ENCODE measurements around the gene ARHGDIA. TPM values are rescaled to one million over a fixed set of nuclear protein-coding genes. Genes with fewer than 3 reads are reported as not detected.
"Not testable (repeated sequence)": the region's sequence is repeated elsewhere in the genome, so short reads cannot be mapped to it uniquely, and the experiment has no call there.

Gene ARHGDIA
- 135 and 168 TPM in 2 replicates for total RNA-seq

DNA sequence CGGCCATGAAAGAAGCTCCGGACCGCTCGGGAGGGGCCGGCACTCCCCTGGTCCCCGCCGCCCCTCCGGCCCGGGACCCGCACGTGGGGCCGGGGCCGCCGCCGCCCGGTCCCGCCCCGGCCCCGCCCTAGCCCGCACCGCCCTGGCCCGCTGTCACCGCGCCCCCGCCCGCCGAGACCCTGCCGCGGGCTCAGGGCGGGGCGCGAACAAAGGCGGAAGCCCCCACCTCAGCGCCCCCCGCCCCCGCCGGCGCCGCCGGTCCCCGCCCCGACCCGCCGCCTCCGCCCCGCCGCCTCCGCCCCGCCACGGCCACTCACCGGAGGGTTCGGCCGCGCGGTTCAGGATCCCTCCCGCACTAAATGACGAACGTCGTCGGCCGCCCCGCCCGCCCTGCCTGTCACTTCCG, at the start of gene ARHGDIA:
Gene ARHGDIA, minus strand, starts transcription at position 357 of the 406 bp plus-strand sequence. CDS start 1,407 bp downstream, outside the sequence.
- no peak for DNase-seq (ENCODE audit: low read depth, low spot score)

DNA sequence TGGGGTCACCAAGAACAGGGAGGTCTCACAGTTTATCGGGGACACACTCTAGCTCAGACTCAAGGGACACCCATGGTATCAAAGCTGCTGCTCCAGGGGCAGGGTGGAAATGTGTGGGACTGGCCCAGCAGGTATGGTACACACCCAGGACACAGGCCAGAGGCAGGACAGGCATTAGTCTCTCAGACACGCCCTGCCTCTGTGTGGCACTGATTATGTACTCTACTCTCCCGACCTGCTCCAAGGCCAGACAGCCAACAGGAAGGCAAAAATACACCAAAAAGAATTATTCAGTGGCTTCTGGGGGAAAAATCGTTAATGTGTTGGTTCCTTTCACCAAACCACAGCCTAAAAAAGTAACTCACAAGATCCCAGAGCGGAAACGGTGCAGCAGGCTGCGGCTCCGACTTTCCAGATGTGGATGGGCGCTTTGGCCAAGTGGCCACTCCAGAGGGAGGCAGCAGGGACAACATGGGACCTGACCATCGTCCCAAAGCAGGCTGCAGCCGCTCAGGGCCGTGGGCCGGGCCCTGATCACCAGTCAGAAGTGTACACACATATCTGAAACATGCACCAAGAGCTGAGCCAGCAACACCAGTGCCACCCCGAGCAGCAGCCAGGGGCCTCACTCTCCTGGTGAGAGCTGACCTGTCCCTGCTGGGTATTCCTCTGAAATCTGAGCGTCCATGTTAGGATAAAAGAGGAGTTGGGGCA, 47.9 kb upstream of the ARHGDIA start:
- no peak for DNase-seq (ENCODE audit: low read depth, low spot score)

DNA sequence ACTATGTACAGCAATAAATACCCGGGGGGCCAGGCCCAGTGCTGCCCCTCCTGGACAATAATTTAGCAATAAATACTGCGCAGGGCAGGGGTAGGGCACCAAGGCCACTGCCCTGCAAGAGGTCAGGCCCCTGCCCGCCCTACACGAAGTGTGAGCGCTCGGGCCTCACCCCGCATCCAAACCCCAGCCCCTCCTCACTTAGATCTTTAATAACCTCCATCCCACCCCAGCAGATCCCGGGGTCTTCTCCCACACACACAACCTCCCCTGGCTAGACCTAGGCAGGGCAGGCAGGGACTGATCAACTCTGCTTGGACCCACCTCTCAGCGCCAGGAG, 47.2 kb upstream of the ARHGDIA start:
- DNase-seq (ENCODE audit: low read depth, low spot score): not testable (repeated sequence)

DNA sequence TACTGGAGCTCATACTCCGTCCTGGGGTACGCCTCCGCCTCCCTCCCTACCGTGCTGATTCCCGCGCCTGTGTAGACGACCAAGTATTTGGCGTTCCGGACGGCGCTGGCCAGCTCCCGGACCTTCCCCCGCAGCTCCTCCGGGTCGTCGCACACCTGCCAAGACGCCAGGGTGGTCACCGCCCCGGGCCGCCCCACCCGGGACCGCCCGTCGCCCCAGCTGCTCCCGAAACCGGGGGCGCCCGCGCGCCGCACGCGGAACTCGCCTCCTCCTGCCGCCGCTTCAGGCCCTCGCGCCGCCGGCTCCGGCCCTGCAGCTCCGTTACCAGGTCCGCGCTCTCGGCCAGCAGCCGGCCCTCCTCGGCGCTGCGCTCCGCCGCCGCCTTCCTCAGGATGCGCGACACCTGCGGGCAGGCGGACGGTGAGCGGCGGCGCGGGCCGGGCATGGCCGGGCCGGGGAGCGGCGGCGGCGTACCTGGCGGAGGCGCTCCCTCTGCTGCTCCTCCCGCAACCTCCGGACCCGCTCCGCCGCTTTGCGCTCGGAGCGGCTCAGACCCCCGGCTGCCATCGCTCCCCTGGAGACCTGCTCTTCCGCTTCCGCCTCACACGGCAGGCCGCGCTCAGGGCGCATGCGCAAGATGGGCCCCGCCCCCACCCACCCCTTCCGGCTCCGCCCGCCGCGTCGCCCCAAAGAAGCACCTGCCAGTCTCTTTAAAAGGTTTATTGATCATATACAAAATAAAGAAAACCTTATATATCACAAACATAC, 46.6 kb upstream of the ARHGDIA start, which contains the start of gene SIRT7:
Gene SIRT7, minus strand, starts transcription at position 612 of the 768 bp plus-strand sequence. Its CDS starts 45 bp downstream, at position 567.
- no peak for DNase-seq (ENCODE audit: low read depth, low spot score)

DNA sequence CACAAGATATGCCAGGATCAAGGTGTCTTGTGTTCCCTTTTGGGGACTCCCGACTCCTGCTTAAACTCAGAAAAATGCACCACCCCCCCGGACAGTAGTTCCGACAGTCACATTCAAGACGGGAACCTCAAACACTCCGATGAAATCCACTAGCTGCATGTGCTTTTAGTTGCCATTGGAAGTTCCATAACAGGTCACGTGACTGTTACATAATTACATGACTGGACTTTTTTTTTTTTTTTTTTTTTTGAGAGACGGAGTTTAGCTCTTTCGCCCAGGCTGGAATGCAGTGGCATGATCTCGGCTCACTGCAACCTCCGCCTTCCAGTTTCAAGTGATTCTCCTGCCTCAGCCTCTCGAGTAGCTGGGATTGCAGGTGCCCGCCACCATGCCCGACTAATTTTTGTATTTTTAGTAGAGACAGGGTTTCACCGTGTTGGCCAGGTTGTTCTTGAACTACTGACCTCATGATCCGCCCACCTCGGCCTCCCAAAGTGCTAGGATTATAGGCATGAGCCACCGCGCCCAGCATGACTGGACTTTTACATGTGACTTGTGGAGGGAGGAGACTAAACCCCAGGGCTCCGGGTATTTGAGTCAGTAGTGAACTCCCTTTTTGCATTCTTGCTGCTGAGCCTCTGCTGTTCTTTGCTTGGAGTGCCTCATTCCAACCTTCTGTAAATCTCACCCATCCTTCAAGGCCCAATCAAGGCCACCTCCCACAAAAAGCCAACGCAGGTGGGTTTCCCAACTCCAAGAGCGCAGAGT, 45.3 kb upstream of the ARHGDIA start:
- DNase-seq (ENCODE audit: low read depth, low spot score): no peak

DNA sequence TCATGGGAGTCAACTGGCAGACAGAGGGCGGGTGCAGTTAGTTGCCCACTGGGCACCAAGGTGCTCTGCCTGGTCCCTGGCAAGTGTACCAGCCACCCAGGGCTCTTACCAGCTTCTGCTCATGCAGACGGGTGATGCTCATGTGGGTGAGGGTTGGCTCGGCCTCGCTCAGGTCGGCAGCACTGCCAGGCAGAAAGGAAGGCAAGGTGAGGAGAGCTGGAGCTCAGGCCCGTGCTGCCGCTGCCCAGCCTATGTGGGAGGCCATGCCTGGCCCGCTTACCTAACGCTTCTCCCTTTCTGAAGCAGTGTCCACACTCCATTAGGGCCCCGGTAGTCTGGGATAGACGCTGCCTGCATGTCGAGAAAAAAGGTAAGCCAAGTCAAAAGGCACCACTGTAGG, 44.2 kb upstream of the ARHGDIA start:
- DNase-seq (ENCODE audit: low read depth, low spot score): no peak

DNA sequence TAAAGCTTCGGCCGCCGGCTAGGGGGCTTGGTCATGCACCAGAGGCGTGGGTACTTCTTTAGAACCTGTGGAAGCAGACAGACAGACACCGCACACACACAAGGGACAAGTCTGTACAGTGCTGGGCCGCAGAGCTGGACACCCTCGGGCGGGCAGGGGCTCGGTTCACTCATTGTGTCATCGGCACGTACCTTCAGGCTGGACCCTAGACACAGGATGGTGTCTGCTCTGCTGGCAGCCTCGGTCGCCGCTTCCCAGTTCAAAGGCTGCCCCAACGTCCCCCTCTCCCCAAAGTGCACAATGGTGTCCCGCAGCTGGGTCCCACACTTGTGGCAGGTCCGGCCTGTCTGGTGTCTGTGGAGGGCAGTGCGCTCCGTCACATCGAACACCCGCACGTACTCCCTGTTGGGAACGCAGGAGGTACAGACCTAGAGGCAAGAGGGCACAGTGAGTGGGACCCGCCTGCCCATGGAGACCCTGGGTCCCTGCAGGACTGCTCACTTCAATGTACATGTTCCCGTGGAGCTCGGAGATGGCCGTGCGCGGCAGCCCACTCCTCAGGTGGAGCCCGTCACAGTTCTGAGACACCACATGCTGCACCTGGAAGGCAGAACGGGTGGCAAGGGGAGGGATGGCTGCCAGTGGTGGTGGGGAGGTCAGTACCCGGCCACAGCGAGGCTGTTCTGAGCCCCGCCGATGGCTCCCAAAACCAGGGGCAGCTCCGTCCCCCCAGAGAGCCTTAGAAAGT, 43.1 kb upstream of the ARHGDIA start:
- no peak for DNase-seq (ENCODE audit: low read depth, low spot score)

DNA sequence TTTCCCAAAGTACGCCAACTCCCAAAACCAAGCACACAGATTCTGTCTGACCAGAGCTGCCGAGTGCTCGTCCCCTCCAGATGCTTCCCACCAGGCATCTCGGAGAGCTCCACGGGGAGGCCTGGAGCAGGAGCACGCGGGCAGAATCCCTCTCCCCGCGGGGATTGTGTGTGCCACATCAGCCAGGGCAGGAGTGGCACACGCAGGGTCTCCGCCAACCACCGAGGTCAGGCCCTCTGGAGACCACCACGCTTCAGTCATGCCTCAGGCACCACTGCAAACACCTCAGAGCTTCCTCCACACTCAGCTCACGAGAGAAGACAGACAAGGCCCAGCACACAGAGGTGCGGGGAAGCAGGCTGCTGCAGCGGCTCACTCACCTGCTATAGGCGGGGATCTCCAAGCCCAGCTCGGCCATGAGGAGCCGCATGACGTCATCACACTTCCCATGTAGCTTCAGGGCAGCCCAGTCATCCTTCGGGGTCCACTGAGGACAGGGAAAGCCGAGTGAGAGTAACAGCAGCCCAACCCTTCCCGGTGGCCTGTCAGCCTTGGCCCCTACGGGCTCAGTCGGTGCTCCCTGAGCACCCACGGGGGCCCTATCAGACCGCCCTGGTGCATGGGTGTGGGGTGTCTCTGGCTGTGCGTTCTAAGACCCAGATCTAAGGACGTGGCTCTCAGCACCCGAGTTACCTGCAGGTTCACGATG, 42.4 kb upstream of the ARHGDIA start:
- no peak for DNase-seq (ENCODE audit: low read depth, low spot score)

DNA sequence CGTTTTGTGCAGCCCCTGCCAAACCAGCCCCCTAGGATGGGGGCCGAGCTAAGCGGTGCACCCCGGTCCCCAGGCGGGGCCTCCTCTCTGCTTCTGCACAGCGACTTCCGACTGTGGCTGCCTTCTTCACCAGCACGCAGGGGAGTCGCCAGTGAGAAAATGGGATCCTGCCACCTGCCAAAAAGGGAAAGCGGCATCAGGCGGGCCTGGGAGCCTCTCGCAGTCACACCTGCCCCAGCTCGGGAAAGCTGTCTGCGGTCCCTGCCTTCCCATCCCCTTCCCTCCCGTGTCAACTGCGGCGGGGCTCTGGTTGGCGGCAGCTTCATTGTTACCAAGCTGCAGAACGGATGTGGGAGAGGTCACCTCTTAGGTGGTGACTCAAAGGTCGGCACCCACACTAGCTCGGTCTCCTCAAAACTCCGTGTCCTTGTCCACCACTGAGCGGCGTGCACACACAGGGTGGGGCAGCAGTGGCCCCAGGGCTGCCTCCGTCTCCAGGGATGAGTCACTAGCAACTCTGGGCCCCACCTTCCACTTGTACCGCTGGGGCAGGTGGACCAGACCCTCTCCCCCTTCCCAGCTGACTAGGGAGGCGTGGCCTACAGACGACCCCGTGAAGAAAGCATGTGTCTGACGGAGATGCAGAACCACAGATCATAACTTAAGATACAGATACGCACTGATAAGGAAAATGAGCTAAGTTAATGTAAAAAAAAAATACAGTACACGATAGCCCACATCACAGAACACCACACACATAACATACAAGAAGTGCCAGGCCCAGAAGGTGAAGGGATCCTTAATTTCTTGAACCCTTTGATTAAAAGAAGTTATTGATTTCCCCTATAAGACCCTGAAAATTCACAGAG, 41.5 kb upstream of the ARHGDIA start:
- no peak for DNase-seq (ENCODE audit: low read depth, low spot score)

DNA sequence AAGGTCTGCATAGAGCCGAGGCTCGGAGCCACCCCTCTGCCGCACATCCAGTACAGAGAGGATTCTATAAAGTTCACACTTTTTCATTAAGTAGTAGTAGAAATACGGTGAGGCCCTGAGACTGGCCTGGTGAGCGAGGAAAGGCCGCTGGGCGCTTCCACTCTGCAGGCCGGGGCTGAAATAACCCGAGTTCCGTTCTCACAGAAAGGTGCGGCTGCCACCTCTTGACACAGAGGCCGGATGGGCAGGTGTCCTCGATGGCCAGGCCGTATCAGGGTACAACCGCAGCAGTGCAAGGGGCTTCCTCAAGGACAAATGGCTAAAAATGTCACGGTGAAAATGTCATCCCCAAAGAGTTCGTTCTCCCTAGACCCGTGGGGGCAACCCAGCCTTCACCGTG, 40.8 kb upstream of the ARHGDIA start:
- DNase-seq (ENCODE audit: low read depth, low spot score): no peak

DNA sequence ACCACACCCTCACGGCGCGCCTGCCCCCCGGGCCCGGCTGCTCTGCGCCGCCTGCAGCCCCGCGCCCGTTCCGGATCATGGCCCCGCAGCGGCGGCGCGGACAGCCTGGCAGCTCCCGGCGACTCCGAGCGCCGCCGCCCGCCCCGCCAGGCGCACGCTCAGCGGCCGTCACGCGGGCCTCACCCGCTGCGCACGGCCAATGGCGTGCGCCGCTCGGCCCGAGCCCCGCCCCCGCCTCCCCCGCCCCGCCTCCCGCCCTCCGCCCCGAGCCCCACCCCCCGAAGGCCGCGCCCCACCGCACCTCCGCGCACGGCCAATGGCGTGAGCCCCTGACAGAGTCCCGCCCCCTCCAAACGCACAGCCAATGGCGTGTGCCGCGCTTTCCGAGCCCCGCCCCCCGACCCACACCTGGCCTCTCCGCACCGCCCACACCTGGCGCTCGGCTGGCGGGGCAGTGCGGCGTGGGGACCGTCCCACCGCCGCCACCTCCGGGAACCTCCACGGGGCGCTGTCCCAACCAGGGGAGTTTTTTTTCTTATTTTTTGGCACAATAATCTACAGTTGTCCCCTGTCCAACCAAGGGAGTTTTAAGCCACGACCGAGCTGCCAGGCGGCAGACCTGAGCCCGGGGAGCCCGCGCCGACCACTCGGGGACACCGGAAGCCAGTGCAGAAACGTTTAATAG, 40.3 kb upstream of the ARHGDIA start, which contains the start of gene PCYT2:
Gene PCYT2, minus strand, starts transcription at position 123 of the 685 bp plus-strand sequence. Its CDS starts 44 bp downstream, at position 79.
- peak; percentile 37 for DNase-seq (ENCODE audit: low read depth, low spot score)

DNA sequence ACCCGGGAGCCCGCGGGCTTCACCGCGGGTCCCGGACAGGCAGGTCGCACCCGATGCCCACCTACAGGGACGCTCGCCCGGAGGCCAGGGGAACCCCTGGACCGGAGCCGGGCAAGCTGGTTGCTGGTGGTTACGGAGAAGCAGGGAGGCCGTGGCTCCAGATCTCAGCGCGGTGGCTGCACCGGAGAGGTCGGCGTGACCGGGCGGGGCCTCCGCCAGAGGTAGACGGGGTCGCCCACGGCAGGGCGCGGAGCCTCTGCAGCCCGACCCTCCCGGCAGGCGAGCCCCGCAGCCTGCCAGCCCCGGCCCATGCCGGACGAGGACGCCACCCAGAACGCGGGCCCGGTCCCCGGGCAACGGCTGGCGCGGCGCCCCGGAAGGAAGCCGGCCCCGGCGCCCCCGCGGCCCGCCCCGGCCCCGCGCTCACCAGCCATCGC, 39.7 kb upstream of the ARHGDIA start:
- DNase-seq (ENCODE audit: low read depth, low spot score): no peak

DNA sequence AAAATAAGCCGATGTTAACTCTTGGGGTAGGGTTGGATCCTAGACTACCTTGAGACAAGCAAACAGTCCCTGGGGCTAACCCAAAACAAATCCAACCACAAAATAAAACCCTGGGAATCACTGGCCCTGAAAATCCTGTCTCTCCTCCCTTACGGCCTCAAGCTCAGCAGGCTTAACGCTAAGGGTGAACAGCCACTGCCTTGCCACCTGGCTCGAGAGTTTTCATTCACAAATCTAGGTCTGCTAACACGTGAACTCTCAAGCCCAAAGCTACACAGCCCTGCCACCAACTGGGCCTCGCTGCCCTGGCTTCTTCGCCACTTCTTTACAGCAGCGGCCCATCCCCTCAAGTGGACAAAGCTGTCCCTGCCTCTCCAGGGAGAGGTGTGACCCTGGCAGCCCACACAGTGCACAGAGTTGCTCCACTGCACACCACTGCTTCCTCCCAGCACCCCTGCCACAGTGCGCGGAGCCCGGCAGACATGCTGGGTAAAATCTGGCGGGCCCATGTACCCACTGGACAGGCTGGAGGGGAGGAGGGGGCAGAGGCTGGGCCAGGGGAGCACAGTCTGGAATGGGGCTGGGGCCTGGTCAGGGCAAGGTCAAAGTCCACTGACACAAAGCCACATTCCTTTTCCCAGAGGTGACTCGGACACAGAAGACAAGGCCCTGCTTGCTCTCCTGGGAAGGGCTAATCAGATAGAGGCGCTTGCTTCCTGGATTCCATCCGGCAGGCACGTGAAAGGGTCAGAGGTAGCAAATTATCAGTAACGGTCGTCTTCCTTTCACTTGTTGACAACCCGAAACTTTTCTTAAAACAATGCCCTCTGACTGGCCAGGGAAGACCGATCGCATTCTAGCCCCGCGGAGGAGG, 39.1 kb upstream of the ARHGDIA start:
- DNase-seq (ENCODE audit: low read depth, low spot score): no peak

DNA sequence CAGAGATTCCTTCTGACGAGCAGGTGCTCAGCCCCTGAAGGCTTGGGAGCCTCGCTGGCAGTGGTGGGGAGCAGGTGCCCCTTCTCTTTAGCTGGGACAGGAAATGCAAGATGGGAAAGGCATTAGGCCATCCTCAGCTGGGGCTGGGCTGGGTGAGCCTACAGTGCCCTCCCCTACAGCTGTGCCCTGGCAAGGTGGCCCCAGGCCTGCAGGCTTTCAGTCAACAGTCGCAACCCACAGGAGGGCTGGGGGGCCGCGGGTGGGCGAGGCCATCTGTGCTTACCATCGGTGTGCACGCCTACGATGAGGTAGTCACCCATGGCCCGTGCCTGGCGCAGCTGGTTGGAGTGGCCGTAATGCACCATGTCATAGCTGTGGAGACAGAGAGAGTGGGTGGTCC, 38.1 kb upstream of the ARHGDIA start:
- no peak for DNase-seq (ENCODE audit: low read depth, low spot score)

DNA sequence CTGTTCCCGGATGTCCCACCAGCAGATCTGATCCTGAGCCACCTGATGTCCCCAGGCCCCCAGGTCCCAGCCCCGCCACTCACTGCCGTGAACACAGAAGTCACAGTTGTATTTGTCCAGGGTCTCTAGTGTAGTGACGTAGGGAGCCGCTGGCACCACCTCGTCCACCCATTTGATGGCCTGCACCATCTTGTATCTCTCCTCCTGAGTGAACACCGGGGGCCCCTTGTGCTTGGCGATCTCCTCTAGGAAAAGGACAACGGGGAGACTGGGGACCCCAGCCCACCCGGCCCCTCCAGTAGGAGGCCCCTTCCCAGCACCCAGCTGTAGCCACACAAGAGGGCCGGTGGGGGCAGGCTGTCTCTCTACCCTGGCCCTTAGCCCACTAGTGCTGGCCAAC, 37.7 kb upstream of the ARHGDIA start:
- DNase-seq (ENCODE audit: low read depth, low spot score): no peak

DNA sequence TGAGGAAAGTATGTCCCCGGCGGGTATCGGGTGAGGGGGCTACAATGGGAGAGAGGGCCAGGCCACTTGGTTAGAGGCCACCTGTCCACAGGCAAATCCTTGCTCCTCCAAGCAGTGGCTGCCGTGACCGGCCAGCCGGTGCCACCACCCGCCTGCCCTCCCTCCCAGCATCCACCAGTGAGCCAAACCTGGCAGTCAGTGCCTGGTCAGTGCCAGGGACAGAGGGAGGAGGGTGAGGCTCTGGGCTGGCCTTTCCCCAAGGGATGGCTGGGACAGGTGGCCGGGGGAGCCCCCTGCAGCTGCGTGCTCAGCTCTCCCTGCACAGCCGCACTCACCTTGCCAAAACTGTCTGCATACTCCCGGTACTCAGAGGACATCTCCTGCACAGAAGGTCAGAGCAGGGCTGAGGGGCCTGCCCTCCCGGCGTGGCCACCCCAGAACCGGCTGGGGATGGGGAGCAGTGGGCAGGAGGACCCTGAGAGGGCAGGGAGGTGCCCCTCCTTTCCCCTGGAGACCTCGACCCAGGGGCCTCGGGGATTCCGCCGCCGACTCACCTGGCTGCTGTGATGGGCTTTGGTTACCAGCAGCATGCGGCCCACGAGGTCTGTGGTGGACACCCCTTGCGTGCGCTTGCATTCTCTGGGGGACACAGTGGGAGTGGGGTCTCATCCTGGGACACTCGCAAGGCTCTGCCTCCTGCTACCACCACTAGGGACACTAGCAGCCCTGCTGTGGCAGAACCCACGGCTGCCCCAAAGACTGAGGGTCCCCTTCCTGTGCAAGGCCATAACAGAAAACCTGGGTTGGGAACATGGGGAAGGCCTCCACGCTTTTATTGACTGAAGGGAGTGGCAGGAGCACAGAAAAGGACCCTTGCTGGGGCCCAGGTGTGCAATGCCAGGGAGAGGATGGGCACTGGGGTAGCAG, 36.3 kb upstream of the ARHGDIA start:
- no peak for DNase-seq (ENCODE audit: low read depth, low spot score)
